IPS-NIHi7 (cell line): ENCODE measurements around the gene SH3PXD2A.

Experiments used
- DNase-seq: peaks from one replicate; pipeline ENCODE4 v3.0.0; 2012; ENCODE audit warnings: mixed read lengths; ENCODE audit errors: extremely low spot score

SH3PXD2A gene

DNA sequence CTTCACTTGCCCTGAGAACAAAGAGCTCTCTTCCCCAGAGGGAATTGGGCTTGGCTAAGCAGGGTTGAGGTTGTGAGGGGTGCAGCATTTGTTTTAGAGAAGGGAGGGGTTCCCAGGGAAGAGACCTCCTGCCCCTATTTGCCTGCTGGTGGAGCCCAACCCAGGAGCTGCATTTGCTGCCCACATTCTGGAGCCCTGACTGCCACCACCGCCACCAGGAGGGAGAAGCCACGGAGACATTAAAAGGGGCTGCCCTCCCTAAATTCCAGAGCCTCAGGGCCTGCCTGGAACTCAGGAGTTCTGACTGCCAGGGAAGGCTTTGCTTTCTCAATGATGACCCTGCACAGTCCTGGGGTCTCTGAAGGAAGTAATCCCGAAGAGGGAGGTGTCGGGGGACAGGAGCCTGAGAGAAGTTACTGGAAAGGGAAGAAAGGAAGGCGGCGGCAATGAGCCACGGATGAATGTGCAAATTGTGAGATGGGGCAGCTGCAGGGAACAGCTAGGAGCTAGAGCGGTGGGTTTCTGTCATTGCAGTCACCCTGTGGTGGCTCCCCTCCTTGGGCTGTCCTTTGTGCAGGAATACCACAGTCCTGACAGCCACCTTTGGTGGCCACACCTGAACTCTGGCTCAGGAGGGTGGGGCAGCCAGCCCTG is 310.6 kb downstream of the SH3PXD2A start:
- DNase-seq: peak; percentile 12
